Caco-2 (cell line): ENCODE results near the gene CREBBP. TPM values are rescaled to one million over a fixed set of nuclear protein-coding genes. Genes with fewer than 3 reads are reported as not detected.

Experiments
- BruUV-seq: library from RNA; stranded (reverse); fragments of 400-500 nt; replicated peaks from 2 replicates; lab custom pipeline; 2021; lab: Mats Ljungman, UMichigan
- CTCF ChIA-PET: fragments of 300-600 bp; sonication (Branson Sonifier 250); formaldehyde crosslinking; loops from one replicate; lab custom pipeline; 2022; ENCODE audit warnings: antibody characterized with exemption; lab: Charles Lee
- POLR2A ChIA-PET: fragments of 300-600 bp; sonication (Branson Sonifier 250); formaldehyde crosslinking; loops from one replicate; lab custom pipeline; 2022; ENCODE audit warnings: antibody characterized with exemption; lab: Charles Lee
- DNase-seq, 2 experiments: peaks; one replicate each; pipeline versions ENCODE4 v3.0.0 to v3.0.0-alpha.2; 2020 to 2022
- H3K27me3 ChIP-seq: replicated peaks from 2 replicates; pipeline ENCODE4 v1.6.0; 2011; ENCODE audit warnings: low read length; ENCODE audit not compliant: control insufficient read depth, insufficient read depth
- H3K36me3 ChIP-seq: 2 replicates; pipeline ENCODE4 v1.5.1; 2011; ENCODE audit warnings: low read length; ENCODE audit not compliant: control insufficient read depth, insufficient read depth
- H3K4me1 ChIP-seq: fragments of 250-450 bp; sonication (Bioruptor Pico); 2 replicates; pipeline ENCODE4 v1.5.1; 2020; ENCODE audit warnings: mild to moderate bottlenecking
- H3K4me3 ChIP-seq: 2 replicates; pipeline ENCODE4 v1.5.1; 2011; ENCODE audit warnings: low read depth, mild to moderate bottlenecking, control low read depth, low read length
- H3K9me3 ChIP-seq: fragments of 250-450 bp; sonication (Bioruptor Pico); 2 replicates; pipeline ENCODE4 v1.5.1; 2020; ENCODE audit warnings: mild to moderate bottlenecking, moderate library complexity
- H3K27ac Mint-ChIP-seq: one replicate; pipeline ENCODE4 v1.8.0; 2022; ENCODE audit warnings: mixed read lengths; ENCODE audit not compliant: unreplicated experiment
- H3K27me3 Mint-ChIP-seq: one replicate; pipeline ENCODE4 v1.8.0; 2022; ENCODE audit warnings: mixed read lengths; ENCODE audit not compliant: insufficient read depth, unreplicated experiment
- H3K36me3 Mint-ChIP-seq: one replicate; pipeline ENCODE4 v1.8.0; 2022; ENCODE audit warnings: mild to moderate bottlenecking, mixed read lengths; ENCODE audit not compliant: insufficient read depth, unreplicated experiment
- H3K4me1 Mint-ChIP-seq: one replicate; pipeline ENCODE4 v1.8.0; 2022; ENCODE audit warnings: low read depth, mixed read lengths; ENCODE audit not compliant: unreplicated experiment
- H3K4me3 Mint-ChIP-seq: one replicate; pipeline ENCODE4 v1.8.0; 2022; ENCODE audit warnings: mild to moderate bottlenecking, moderate library complexity, mixed read lengths; ENCODE audit not compliant: unreplicated experiment
- H3K9me3 Mint-ChIP-seq: one replicate; pipeline ENCODE4 v1.8.0; 2022; ENCODE audit warnings: mixed read lengths; ENCODE audit not compliant: unreplicated experiment
- CTCF ChIP-seq, 2 experiments: fragments of 200-600 bp in 1 of 2; IDR thresholded peaks; 1 replicate in 1 of 2; 2 replicates in 1 of 2; pipeline versions ENCODE4 v1.5.1 to v1.8.0; 2011 to 2022; ENCODE audit warnings: antibody characterized with exemption in 1 of 2, control low read depth in 1 of 2, inconsistent platforms in 1 of 2, low read depth in 1 of 2, low read length in 1 of 2, mild to moderate bottlenecking in 1 of 2, moderate library complexity in 1 of 2; ENCODE audit not compliant: insufficient read depth in 1 of 2, severe bottlenecking in 1 of 2, unreplicated experiment in 1 of 2
- intact Hi-C: fragments of 100-400 bp; cut with micrococcal nuclease; formaldehyde crosslinking; loops from one replicate; pipeline ENCODE4 v1.10.0; 2022; ENCODE audit not compliant: unreplicated experiment
- total RNA-seq: library from RNA; stranded (reverse); gene quantifications from 2 replicates; pipeline ENCODE4 v1.2.3, GENCODE V29; 2022

Gene CREBBP
- total RNA-seq, 1 experiment from 2014 or later = 65.3 TPM

DNA sequence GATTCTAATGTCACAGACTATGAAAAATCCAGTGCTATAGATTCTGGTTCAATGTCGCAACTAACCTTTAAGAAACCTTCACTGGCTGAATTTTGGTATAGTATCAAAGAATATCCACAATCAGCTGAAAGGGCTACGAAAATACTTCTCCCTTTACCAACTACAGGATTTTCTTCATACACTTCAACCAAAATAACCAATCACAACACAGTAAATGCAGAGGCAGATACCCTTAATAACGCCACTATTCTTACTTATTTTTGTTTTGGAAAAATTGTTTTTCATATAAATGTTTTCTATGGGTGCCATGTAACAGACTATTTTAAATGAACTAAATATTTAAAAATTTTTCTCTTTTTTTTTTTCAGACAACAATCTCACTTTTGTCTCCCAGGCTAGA lies 114.3 kb downstream of the CREBBP start:
- Histone ChIP-seq H3K4me3 (no peak overlapping the region), H3K9me3 (no peaks in the 10 kb centered on the region), H3K4me1 (no peaks in the 10 kb centered on the region), H3K36me3 (peaks cover 2% of the 10 kb centered on the region), H3K27me3 (no peaks in the 10 kb centered on the region)
- CTCF ChIA-PET = no interaction called here
- no peak for DNase-seq
- H3K27ac Mint-ChIP-seq = no peak overlapping the region
- no peaks in the 10 kb centered on the region for H3K9me3 Mint-ChIP-seq
- intact Hi-C loops = no loop called here
- no peaks in the 10 kb centered on the region for H3K27me3 Mint-ChIP-seq
- peaks cover 74% of the 10 kb centered on the region for H3K36me3 Mint-ChIP-seq
- no peaks in the 10 kb centered on the region for H3K4me1 Mint-ChIP-seq
- no TSS peak for BruUV-seq
- POLR2A ChIA-PET = no interaction called here
- no peak for TF ChIP-seq CTCF (IDR thresholded peaks at IDR 0.05; ENCODE audit: insufficient read depth in 1 of 2, low read depth in 1 of 2, low read length in 1 of 2, severe bottlenecking in 1 of 2, unreplicated experiment in 1 of 2)
- H3K4me3 Mint-ChIP-seq = no peak overlapping the region

- Mint-ChIP-seq H3K36me3 (peaks cover 77% of the 10 kb centered on the region), H3K4me3 (no peak overlapping the region), H3K27ac (no peak overlapping the region), H3K9me3 (no peaks in the 10 kb centered on the region), H3K27me3 (no peaks in the 10 kb centered on the region), H3K4me1 (no peaks in the 10 kb centered on the region)
- no peaks in the 10 kb centered on the region for H3K27me3 ChIP-seq
- POLR2A ChIA-PET = no interaction called here
- DNase-seq = no peak
- H3K4me1 ChIP-seq = no peaks in the 10 kb centered on the region
- H3K4me3 ChIP-seq = no peak overlapping the region
- intact Hi-C loops = no loop called here
- CTCF ChIA-PET = no interaction called here
- H3K36me3 ChIP-seq = peaks cover 2% of the 10 kb centered on the region
- no peak for TF ChIP-seq CTCF (IDR thresholded peaks at IDR 0.05; ENCODE audit: insufficient read depth in 1 of 2, low read depth in 1 of 2, low read length in 1 of 2, severe bottlenecking in 1 of 2, unreplicated experiment in 1 of 2)
- no TSS peak for BruUV-seq
- no peaks in the 10 kb centered on the region for H3K9me3 ChIP-seq
These were observed 116.1 kb downstream of the CREBBP start for GRCh38 chr16:3764409-3764808.

- no peaks in the 10 kb centered on the region for H3K4me1 Mint-ChIP-seq
- BruUV-seq = no TSS peak
- DNase-seq = no peak
- no peaks in the 10 kb centered on the region for H3K9me3 Mint-ChIP-seq
- ChIA-PET CTCF (interaction anchor here (0.6 kb wide), 1 partner anchor 119 kb away, joined by 3 read pairs; no protein-coding TSS in a partner anchor), POLR2A (no interaction called here)
- no peak overlapping the region for H3K27ac Mint-ChIP-seq
- no peak for TF ChIP-seq CTCF (IDR thresholded peaks at IDR 0.05; ENCODE audit: insufficient read depth in 1 of 2, low read depth in 1 of 2, low read length in 1 of 2, severe bottlenecking in 1 of 2, unreplicated experiment in 1 of 2)
- H3K27me3 ChIP-seq = no peaks in the 10 kb centered on the region
- intact Hi-C loops = no loop called here
- H3K36me3 Mint-ChIP-seq = peaks cover 70% of the 10 kb centered on the region
- no peaks in the 10 kb centered on the region for H3K27me3 Mint-ChIP-seq
- no peaks in the 10 kb centered on the region for H3K9me3 ChIP-seq
- no peaks in the 10 kb centered on the region for H3K4me1 ChIP-seq
- H3K4me3 ChIP-seq = no peak overlapping the region
- H3K4me3 Mint-ChIP-seq = no peak overlapping the region
- peaks cover 2% of the 10 kb centered on the region for H3K36me3 ChIP-seq
These were observed 118.3 kb downstream of the CREBBP start for GRCh38 chr16:3762107-3762750.
